Fibroblast of mammary gland (primary cell): ENCODE data around the gene OR2T10.
A peak's percentile ranks its signal among the peaks of the same experiment; 100 is the strongest.
"Not testable (repeated sequence)": the region's sequence is repeated elsewhere in the genome, so short reads cannot be mapped to it uniquely, and the experiment has no call there.

Source experiments
- DNase-seq: peaks from one replicate; pipeline ENCODE4 v3.0.0-alpha.2; 2010; ENCODE audit warnings: low read depth
- H3K4me3 ChIP-seq: 2 replicates; pipeline ENCODE4 v1.5.1; 2011; ENCODE audit warnings: low read depth, mild to moderate bottlenecking, low read length, moderate library complexity; ENCODE audit not compliant: control insufficient read depth
- CTCF ChIP-seq: conservative IDR thresholded peaks from 2 replicates; pipeline ENCODE4 v1.5.1; 2011; ENCODE audit warnings: low read depth, low read length, inconsistent platforms; ENCODE audit not compliant: control insufficient read depth, insufficient read depth

OR2T10 gene

GRCh38 chr1:248592655-248593054, 4.8 kb downstream of the OR2T10 start:
- no peak for TF ChIP-seq CTCF
- no peak for DNase-seq

GRCh38 chr1:248590055-248590454, 7.4 kb downstream of the OR2T10 start:
- no peak overlapping the region for H3K4me3 ChIP-seq
- TF ChIP-seq CTCF, result no peak
- DNase-seq, result no peak

More at GRCh38 chr1:248592655-248593054, 4.8 kb downstream of the OR2T10 start:
- no peak overlapping the region for H3K4me3 ChIP-seq

- H3K4me3 ChIP-seq, result no peak overlapping the region
- TF ChIP-seq CTCF, result no peak
- DNase-seq, result no peak
These were observed 8.2 kb downstream of the OR2T10 start for GRCh38 chr1:248589334-248589733.

GRCh38 chr1:248585266-248585665, 12.2 kb downstream of the OR2T10 start:
- H3K4me3 ChIP-seq, result no peak overlapping the region
- no peak for TF ChIP-seq CTCF
- peak; percentile 0 for DNase-seq

GRCh38 chr1:248576260-248576980, 21.1 kb downstream of the OR2T10 start:
- no peak overlapping the region for H3K4me3 ChIP-seq
- DNase-seq, result no peak
- TF ChIP-seq CTCF, result no peak

- DNase-seq, result not testable (repeated sequence)
These were observed 22.8 kb downstream of the OR2T10 start, which contains the start of gene OR2T34 for GRCh38 chr1:248574657-248575056. TSS of gene OR2T34 (minus strand) at chr1:248574757. CDS start at chr1:248574757, 0 bp downstream.

GRCh38 chr1:248573856-248574255, 23.6 kb downstream of the OR2T10 start:
- not testable (repeated sequence) for H3K4me3 ChIP-seq, DNase-seq

More at GRCh38 chr1:248574657-248575056, 22.8 kb downstream of the OR2T10 start, which contains the start of gene OR2T34:
- not testable (repeated sequence) for H3K4me3 ChIP-seq

- DNase-seq, H3K4me3 ChIP-seq: not testable (repeated sequence)
These were observed 25.5 kb downstream of the OR2T10 start for GRCh38 chr1:248572049-248572448.

- not testable (repeated sequence) for H3K4me3 ChIP-seq, DNase-seq
These were observed 26.7 kb downstream of the OR2T10 start for GRCh38 chr1:248570811-248571210.

- not testable (repeated sequence) for DNase-seq
These were observed 28.5 kb downstream of the OR2T10 start for GRCh38 chr1:248569049-248569448.

GRCh38 chr1:248565530-248566373, 31.7 kb downstream of the OR2T10 start:
- not testable (repeated sequence) for DNase-seq, H3K4me3 ChIP-seq

More at GRCh38 chr1:248569049-248569448, 28.5 kb downstream of the OR2T10 start:
- not testable (repeated sequence) for H3K4me3 ChIP-seq

- not testable (repeated sequence) for H3K4me3 ChIP-seq, DNase-seq
These were observed 34.8 kb downstream of the OR2T10 start, which contains the start of gene OR2T29 for GRCh38 chr1:248562672-248563071. TSS of gene OR2T29 (minus strand) at chr1:248562772. CDS start at chr1:248559491, 3,281 bp downstream.
